IPS-15b (cell line): Measurements from ENCODE around the gene C6orf58.
A peak's percentile ranks its signal among the peaks of the same experiment; 100 is the strongest.
"Not testable (repeated sequence)": the region's sequence is repeated elsewhere in the genome, so short reads cannot be mapped to it uniquely, and the experiment has no call there.

Source experiments
- H3K27me3 ChIP-seq: one replicate; pipeline ENCODE4 v1.6.1; 2013; ENCODE audit warnings: low read length; ENCODE audit not compliant: control insufficient read depth, insufficient read depth
- H3K36me3 ChIP-seq: one replicate; pipeline ENCODE4 v1.6.1; 2013; ENCODE audit warnings: low read length; ENCODE audit not compliant: control insufficient read depth, insufficient read depth
- H3K4me1 ChIP-seq: one replicate; pipeline ENCODE4 v1.6.1; 2013; ENCODE audit warnings: mild to moderate bottlenecking, low read length; ENCODE audit not compliant: control insufficient read depth, insufficient read depth
- H3K4me3 ChIP-seq: one replicate; pipeline ENCODE4 v1.5.1; 2013; ENCODE audit warnings: low read depth, low read length
- H3K9ac ChIP-seq: one replicate; pipeline ENCODE4 v1.6.1; 2013; ENCODE audit warnings: low read depth, mild to moderate bottlenecking, low read length
- H3K9me3 ChIP-seq: one replicate; pipeline ENCODE4 v1.6.1; 2013; ENCODE audit warnings: mild to moderate bottlenecking, low read length; ENCODE audit not compliant: control insufficient read depth, insufficient read depth

C6orf58 gene

GRCh38 chr6:127593456-127593855 is 16.5 kb downstream of the C6orf58 start:
- H3K4me3 ChIP-seq, result peak overlapping the region; percentile 39
- H3K9me3 ChIP-seq, H3K36me3 ChIP-seq, H3K27me3 ChIP-seq, H3K9ac ChIP-seq, H3K4me1 ChIP-seq: not testable (repeated sequence)

- no peak overlapping the region for H3K9ac ChIP-seq
- H3K4me1 ChIP-seq, result no peaks in the 10 kb centered on the region
- no peaks in the 10 kb centered on the region for H3K36me3 ChIP-seq
- no peaks in the 10 kb centered on the region for H3K9me3 ChIP-seq
- H3K27me3 ChIP-seq, result no peaks in the 10 kb centered on the region
- no peak overlapping the region for H3K4me3 ChIP-seq
These were observed 29.2 kb downstream of the C6orf58 start for GRCh38 chr6:127606131-127606562.

- H3K9me3 ChIP-seq, result no peaks in the 10 kb centered on the region
- H3K36me3 ChIP-seq, result no peaks in the 10 kb centered on the region
- H3K27me3 ChIP-seq, result no peaks in the 10 kb centered on the region
- no peak overlapping the region for H3K4me3 ChIP-seq
- no peaks in the 10 kb centered on the region for H3K4me1 ChIP-seq
- H3K9ac ChIP-seq, result no peak overlapping the region
These were observed 31.7 kb downstream of the C6orf58 start for GRCh38 chr6:127608554-127609270.

- no peak overlapping the region for H3K4me3 ChIP-seq
- H3K9me3 ChIP-seq, result no peaks in the 10 kb centered on the region
- no peak overlapping the region for H3K9ac ChIP-seq
- H3K4me1 ChIP-seq, result no peaks in the 10 kb centered on the region
- H3K36me3 ChIP-seq, result no peaks in the 10 kb centered on the region
- H3K27me3 ChIP-seq, result no peaks in the 10 kb centered on the region
These were observed 41.8 kb downstream of the C6orf58 start for GRCh38 chr6:127618729-127619128.

GRCh38 chr6:127630800-127631199 is 53.8 kb downstream of the C6orf58 start:
- Histone ChIP-seq H3K36me3 (no peaks in the 10 kb centered on the region), H3K9ac (no peak overlapping the region), H3K4me1 (no peaks in the 10 kb centered on the region), H3K9me3 (no peaks in the 10 kb centered on the region), H3K27me3 (no peaks in the 10 kb centered on the region), H3K4me3 (no peak overlapping the region)

- Histone ChIP-seq H3K9ac (no peak overlapping the region), H3K27me3 (no peaks in the 10 kb centered on the region), H3K4me3 (no peak overlapping the region), H3K36me3 (no peaks in the 10 kb centered on the region), H3K9me3 (no peaks in the 10 kb centered on the region), H3K4me1 (no peaks in the 10 kb centered on the region)
These were observed 57.2 kb downstream of the C6orf58 start for GRCh38 chr6:127634178-127634577.

- no peaks in the 10 kb centered on the region for H3K4me1 ChIP-seq
- no peaks in the 10 kb centered on the region for H3K36me3 ChIP-seq
- no peaks in the 10 kb centered on the region for H3K9me3 ChIP-seq
- H3K27me3 ChIP-seq, result no peaks in the 10 kb centered on the region
- no peak overlapping the region for H3K9ac ChIP-seq
- H3K4me3 ChIP-seq, result no peak overlapping the region
These were observed 58.1 kb downstream of the C6orf58 start for GRCh38 chr6:127635091-127635490.

GRCh38 chr6:127637830-127638409 is 60.9 kb downstream of the C6orf58 start:
- H3K9me3 ChIP-seq, result no peaks in the 10 kb centered on the region
- no peak overlapping the region for H3K4me3 ChIP-seq
- H3K4me1 ChIP-seq, result no peaks in the 10 kb centered on the region
- H3K36me3 ChIP-seq, result no peaks in the 10 kb centered on the region
- no peak overlapping the region for H3K9ac ChIP-seq
- no peaks in the 10 kb centered on the region for H3K27me3 ChIP-seq
